A549 (cell line): ENCODE results near the gene RAB40A.

Experiments
- PHF8 ChIP-seq: fragments of 200-600 bp; sonication (generic); IDR thresholded peaks from 2 replicates; pipeline ENCODE4 v1.6.1; 2016; ENCODE audit warnings: low read depth, mild to moderate bottlenecking, antibody characterized with exemption, moderate library complexity, borderline replicate concordance
- RCOR1 ChIP-seq: fragments of 150-350 bp; IDR thresholded peaks from 2 replicates; pipeline ENCODE4 v1.6.1; 2014; ENCODE audit warnings: antibody characterized with exemption, low read length, low read depth
- TF ChIP-seq, protein P1 (sequence below): fragments of >200 bp; sonication (Bioruptor Twin); formaldehyde crosslinking; IDR thresholded peaks from 3 replicates; pipeline ENCODE4 v1.5.1; 2016

DNA sequence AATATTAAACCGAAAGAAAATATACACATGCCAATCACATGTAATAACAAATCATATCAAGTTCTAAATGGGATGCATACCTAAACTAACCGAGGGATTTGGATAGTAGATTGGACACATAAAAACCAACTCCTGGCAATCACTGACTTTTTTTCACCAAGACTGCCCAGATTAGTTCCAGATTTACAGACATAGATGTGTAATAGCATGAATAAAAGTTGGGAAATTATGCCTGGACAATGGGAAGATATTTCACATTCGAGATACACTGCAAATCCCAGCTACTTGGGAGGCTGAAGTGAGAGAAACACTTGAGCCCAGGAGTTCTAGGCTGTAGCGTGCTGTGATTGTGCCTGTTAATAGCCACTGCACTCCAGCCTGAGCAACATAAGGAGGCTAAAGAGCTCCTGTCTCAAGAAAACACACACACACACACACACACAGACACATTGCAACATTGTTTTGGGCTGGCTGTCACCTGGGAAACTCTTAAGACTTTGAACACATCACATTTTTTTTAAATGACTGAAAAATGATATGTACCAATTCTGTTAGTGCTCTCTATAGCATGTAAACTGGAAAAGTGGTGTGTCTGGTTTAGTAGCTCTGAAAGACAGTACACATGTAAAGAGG lies 5.7 kb downstream of the RAB40A start:
- TF ChIP-seq PHF8 = no peak
- TF ChIP-seq, protein P1, sequence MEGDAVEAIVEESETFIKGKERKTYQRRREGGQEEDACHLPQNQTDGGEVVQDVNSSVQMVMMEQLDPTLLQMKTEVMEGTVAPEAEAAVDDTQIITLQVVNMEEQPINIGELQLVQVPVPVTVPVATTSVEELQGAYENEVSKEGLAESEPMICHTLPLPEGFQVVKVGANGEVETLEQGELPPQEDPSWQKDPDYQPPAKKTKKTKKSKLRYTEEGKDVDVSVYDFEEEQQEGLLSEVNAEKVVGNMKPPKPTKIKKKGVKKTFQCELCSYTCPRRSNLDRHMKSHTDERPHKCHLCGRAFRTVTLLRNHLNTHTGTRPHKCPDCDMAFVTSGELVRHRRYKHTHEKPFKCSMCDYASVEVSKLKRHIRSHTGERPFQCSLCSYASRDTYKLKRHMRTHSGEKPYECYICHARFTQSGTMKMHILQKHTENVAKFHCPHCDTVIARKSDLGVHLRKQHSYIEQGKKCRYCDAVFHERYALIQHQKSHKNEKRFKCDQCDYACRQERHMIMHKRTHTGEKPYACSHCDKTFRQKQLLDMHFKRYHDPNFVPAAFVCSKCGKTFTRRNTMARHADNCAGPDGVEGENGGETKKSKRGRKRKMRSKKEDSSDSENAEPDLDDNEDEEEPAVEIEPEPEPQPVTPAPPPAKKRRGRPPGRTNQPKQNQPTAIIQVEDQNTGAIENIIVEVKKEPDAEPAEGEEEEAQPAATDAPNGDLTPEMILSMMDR = no peak
- TF ChIP-seq RCOR1 = no peak
